ENCODE measurements around the gene PLXNA4.

DNA sequence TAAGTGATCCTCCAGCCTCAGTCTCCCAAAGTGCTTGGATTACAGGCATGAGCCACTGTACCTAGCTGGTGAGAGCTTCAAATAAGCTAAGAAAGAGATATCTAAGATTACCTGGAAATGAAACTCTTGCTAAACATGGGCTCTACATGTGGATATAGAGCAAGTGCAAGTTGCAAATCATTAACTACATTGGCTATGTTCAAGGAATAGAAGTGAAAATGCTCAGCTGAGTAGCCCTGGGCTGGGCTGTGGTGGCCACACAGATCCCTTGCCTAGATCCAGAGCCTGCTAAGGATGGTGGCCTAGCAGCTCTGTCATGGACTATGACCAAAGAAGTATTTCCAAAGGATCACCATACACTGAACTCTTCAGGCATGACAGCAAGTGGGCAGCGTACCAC is 209.3 kb downstream of the PLXNA4 start:
- TF ChIP-seq, protein P1, sequence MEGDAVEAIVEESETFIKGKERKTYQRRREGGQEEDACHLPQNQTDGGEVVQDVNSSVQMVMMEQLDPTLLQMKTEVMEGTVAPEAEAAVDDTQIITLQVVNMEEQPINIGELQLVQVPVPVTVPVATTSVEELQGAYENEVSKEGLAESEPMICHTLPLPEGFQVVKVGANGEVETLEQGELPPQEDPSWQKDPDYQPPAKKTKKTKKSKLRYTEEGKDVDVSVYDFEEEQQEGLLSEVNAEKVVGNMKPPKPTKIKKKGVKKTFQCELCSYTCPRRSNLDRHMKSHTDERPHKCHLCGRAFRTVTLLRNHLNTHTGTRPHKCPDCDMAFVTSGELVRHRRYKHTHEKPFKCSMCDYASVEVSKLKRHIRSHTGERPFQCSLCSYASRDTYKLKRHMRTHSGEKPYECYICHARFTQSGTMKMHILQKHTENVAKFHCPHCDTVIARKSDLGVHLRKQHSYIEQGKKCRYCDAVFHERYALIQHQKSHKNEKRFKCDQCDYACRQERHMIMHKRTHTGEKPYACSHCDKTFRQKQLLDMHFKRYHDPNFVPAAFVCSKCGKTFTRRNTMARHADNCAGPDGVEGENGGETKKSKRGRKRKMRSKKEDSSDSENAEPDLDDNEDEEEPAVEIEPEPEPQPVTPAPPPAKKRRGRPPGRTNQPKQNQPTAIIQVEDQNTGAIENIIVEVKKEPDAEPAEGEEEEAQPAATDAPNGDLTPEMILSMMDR (IDR thresholded peaks at IDR 0.05; ENCODE audit: low read depth, low read length) = no peak
- no peak for TF ChIP-seq EZH2phosphoT487 (IDR thresholded peaks at IDR 0.05; ENCODE audit: low read depth)
